Panc1 (cell line): ENCODE data around the gene CDH23. TPM values are rescaled to one million over a fixed set of nuclear protein-coding genes. Genes with fewer than 3 reads are reported as not detected.

Source experiments
- ATAC-seq: fragments of 200-7000 bp; cut with Tn5 transposase; 2 replicates; pipeline ENCODE4 v1.9.1; 2020; ENCODE audit warnings: mild to moderate bottlenecking, moderate library complexity
- BruUV-seq: library from RNA; stranded (reverse); fragments of 400-500 nt; replicated peaks from 2 replicates; lab custom pipeline; 2021; lab: Mats Ljungman, UMichigan
- CTCF ChIA-PET: fragments of 300-600 bp; sonication (Branson Sonifier 250); formaldehyde crosslinking; loops from one replicate; lab custom pipeline; 2022; ENCODE audit warnings: antibody characterized with exemption; lab: Charles Lee
- POLR2A ChIA-PET: fragments of 300-600 bp; sonication (Branson Sonifier 250); formaldehyde crosslinking; loops from one replicate; lab custom pipeline; 2022; ENCODE audit warnings: antibody characterized with exemption; lab: Charles Lee
- DNase-seq: peaks from one replicate; pipeline ENCODE4 v3.0.0-alpha.2; 2010; ENCODE audit warnings: low read depth, low spot score
- H3K27ac ChIP-seq: 2 replicates; pipeline ENCODE4 v1.5.1; 2011; ENCODE audit warnings: mild to moderate bottlenecking, low read length, inconsistent platforms
- H3K27me3 ChIP-seq: fragments of 200-500 bp; sonication (Bioruptor generic); 2 replicates; pipeline ENCODE4 v1.6.0; 2014; ENCODE audit warnings: low read length, inconsistent platforms; ENCODE audit not compliant: control insufficient read depth, insufficient read depth
- H3K36me3 ChIP-seq: fragments of 200-500 bp; sonication (Bioruptor generic); 2 replicates; pipeline ENCODE4 v1.5.1; 2014; ENCODE audit warnings: inconsistent platforms, mild to moderate bottlenecking, low read length, moderate library complexity; ENCODE audit not compliant: control insufficient read depth, insufficient read depth
- H3K4me1 ChIP-seq: 2 replicates; pipeline ENCODE4 v1.5.1; 2011; ENCODE audit warnings: inconsistent platforms, mild to moderate bottlenecking, low read length, moderate library complexity; ENCODE audit not compliant: control insufficient read depth, insufficient read depth
- H3K4me3 ChIP-seq, 2 experiments: 2 replicates each; pipeline ENCODE4 v1.5.1; 2011 to 2012; ENCODE audit warnings: low read depth in 2 of 2, low read length in 2 of 2, mild to moderate bottlenecking in 2 of 2, inconsistent platforms in 1 of 2, moderate library complexity in 1 of 2
- H3K9me3 ChIP-seq: fragments of 200-500 bp; sonication (Bioruptor generic); 2 replicates; pipeline ENCODE4 v1.5.1; 2014; ENCODE audit warnings: low read depth, mild to moderate bottlenecking, inconsistent platforms, low read length, moderate library complexity; ENCODE audit not compliant: control insufficient read depth, insufficient read depth
- CTCF ChIP-seq: fragments of 450-650 bp; IDR thresholded peaks from 2 replicates; pipeline ENCODE4 v1.5.1; 2017; ENCODE audit warnings: mild to moderate bottlenecking
- POLR2AphosphoS5 ChIP-seq: IDR thresholded peaks from 2 replicates; pipeline ENCODE4 v1.6.1; 2012; ENCODE audit warnings: mild to moderate bottlenecking, low read depth, low read length, moderate library complexity
- REST ChIP-seq, 2 experiments: IDR thresholded peaks; 2 replicates each; pipeline ENCODE4 v1.6.1; 2011 to 2012; ENCODE audit warnings: low read depth in 2 of 2, control low read depth in 1 of 2, low read length in 1 of 2, mild to moderate bottlenecking in 1 of 2, moderate library complexity in 1 of 2; ENCODE audit not compliant: insufficient read depth in 1 of 2
- SIN3A ChIP-seq: IDR thresholded peaks from 2 replicates; pipeline ENCODE4 v1.6.1; 2012; ENCODE audit warnings: low read depth, mild to moderate bottlenecking, low read length, moderate library complexity, borderline replicate concordance; ENCODE audit not compliant: insufficient read depth
- TCF7L2 ChIP-seq: IDR thresholded peaks from 2 replicates; pipeline ENCODE4 v1.6.1; 2011; ENCODE audit warnings: mild to moderate bottlenecking, low read depth, low read length, inconsistent platforms
- in situ Hi-C: cut with HindIII; loops from 2 replicates; pipeline ENCODE4 v1.10.0; 2016; ENCODE audit warnings: low sequenced_read_pairs, low pct_unique_long_range_greater_than_20kb
- intact Hi-C: fragments of 100-400 bp; cut with micrococcal nuclease; formaldehyde crosslinking; loops from one replicate; pipeline ENCODE4 v1.10.0; 2022; ENCODE audit not compliant: unreplicated experiment
- total RNA-seq: library from RNA; stranded (reverse); gene quantifications from one replicate; pipeline ENCODE4 v1.2.1, GENCODE V29; 2021; ENCODE audit not compliant: unreplicated experiment

CDH23 gene
- total RNA-seq, 1 experiment from 2014 or later = 2.7 TPM

GRCh38 chr10:71546220-71546619 lies 149.5 kb downstream of the CDH23 start:
- in situ Hi-C loops = no loop called here
- POLR2A ChIA-PET = no interaction called here
- Histone ChIP-seq H3K4me3 (no peak overlapping the region), H3K4me1 (no peaks in the 10 kb centered on the region), H3K36me3 (no peaks in the 10 kb centered on the region), H3K27ac (no peak overlapping the region), H3K27me3 (0 out of 2 replicates have a peak, but pooled peaks cover 2% of the 10 kb centered on the region), H3K9me3 (no peaks in the 10 kb centered on the region)
- TF ChIP-seq POLR2AphosphoS5 (no peak), CTCF (no peak), REST (IDR thresholded peaks at IDR 0.05; ENCODE audit: insufficient read depth in 1 of 2, low read depth in 2 of 2, low read length in 1 of 2) (no peak), SIN3A (no peak), TCF7L2 (no peak)
- no peak for DNase-seq
- ATAC-seq = no peak
- intact Hi-C loops = no loop called here
- BruUV-seq = no TSS peak
- CTCF ChIA-PET = no interaction called here

GRCh38 chr10:71547312-71547711 lies 150.6 kb downstream of the CDH23 start:
- ChIA-PET POLR2A (no interaction called here), CTCF (no interaction called here)
- Histone ChIP-seq H3K36me3 (no peaks in the 10 kb centered on the region), H3K9me3 (no peaks in the 10 kb centered on the region), H3K27me3 (peaks cover 2% of the 10 kb centered on the region; the same call in 1 of the 2 replicates), H3K27ac (no peak overlapping the region), H3K4me1 (no peaks in the 10 kb centered on the region), H3K4me3 (no peak overlapping the region)
- ATAC-seq (no peak), DNase-seq (no peak)
- intact Hi-C loops = no loop called here
- in situ Hi-C loops = no loop called here
- no TSS peak for BruUV-seq
- TF ChIP-seq CTCF (no peak), POLR2AphosphoS5 (no peak), SIN3A (no peak), TCF7L2 (no peak)
